ENCODE measurements around the gene COLGALT1.
A peak's percentile ranks its signal among the peaks of the same experiment; 100 is the strongest.

DNA sequence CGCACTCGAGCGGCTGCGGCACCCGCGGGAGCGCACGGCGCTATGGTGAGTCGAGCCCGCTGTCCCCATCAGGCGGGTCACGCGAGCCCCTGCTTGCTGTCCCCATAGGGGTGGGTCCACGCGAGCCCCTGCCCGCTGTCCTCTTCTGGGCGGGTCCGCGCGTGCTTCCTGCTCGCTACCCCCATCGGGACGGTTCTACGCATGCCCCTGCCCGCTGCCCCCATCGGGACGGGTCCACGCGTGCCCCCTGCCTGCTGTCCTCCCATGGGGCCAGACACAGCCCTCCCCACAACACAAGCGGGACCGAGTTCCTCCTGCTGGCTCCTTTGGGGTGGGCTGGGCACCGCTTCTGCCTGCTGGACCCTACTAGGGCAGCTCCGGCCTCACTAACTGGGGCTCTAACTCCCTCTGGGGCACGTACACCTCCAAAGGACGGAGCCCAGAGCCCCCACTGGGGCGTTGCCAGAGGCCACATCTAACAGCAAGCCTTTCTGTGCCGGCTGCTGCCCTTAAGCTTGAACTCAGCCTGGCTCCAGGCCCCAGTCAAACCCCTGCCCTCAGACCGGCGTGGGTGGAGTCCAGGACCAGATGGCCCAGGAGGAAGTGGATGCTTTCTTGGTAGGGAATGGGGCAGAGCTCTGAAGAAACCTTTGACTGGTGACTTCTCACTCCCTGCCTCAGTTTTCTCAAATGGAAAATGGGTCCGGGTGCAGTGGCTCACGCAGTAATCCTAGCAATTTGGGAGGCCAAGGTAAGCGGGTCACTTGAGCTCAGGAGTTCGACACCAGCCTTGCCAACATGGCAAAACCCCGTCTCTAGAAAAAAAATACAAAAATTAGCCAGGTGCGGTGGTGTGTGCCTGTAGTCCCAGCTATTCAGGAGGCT is 722 bp downstream of the COLGALT1 start:
- TF ChIP-seq, protein P1, sequence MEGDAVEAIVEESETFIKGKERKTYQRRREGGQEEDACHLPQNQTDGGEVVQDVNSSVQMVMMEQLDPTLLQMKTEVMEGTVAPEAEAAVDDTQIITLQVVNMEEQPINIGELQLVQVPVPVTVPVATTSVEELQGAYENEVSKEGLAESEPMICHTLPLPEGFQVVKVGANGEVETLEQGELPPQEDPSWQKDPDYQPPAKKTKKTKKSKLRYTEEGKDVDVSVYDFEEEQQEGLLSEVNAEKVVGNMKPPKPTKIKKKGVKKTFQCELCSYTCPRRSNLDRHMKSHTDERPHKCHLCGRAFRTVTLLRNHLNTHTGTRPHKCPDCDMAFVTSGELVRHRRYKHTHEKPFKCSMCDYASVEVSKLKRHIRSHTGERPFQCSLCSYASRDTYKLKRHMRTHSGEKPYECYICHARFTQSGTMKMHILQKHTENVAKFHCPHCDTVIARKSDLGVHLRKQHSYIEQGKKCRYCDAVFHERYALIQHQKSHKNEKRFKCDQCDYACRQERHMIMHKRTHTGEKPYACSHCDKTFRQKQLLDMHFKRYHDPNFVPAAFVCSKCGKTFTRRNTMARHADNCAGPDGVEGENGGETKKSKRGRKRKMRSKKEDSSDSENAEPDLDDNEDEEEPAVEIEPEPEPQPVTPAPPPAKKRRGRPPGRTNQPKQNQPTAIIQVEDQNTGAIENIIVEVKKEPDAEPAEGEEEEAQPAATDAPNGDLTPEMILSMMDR (IDR thresholded peaks at IDR 0.05; ENCODE audit: low read depth, low read length, missing input control) = no peak
- TF ChIP-seq GABPA (IDR thresholded peaks at IDR 0.05 in 1 of 2, conservative IDR thresholded peaks at IDR 0.05 in 1 of 2) (no peak), SP1 (IDR thresholded peaks at IDR 0.05) (no peak), YY1 (IDR thresholded peaks at IDR 0.05) (peak; percentile 17), RAD21 (IDR thresholded peaks at IDR 0.05) (no peak), HNF4A (conservative IDR thresholded peaks at IDR 0.05) (no peak), FOXA1 (IDR thresholded peaks at IDR 0.05) (no peak), RXRA (IDR thresholded peaks at IDR 0.05) (peak in 1 of 2 donors; percentile 26), FOXA2 (IDR thresholded peaks at IDR 0.05) (no peak), TAF1 (conservative IDR thresholded peaks at IDR 0.05) (no peak)
- TF ChIP-seq, protein P2, sequence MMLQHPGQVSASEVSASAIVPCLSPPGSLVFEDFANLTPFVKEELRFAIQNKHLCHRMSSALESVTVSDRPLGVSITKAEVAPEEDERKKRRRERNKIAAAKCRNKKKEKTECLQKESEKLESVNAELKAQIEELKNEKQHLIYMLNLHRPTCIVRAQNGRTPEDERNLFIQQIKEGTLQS (IDR thresholded peaks at IDR 0.05) = no peak
- TF ChIP-seq, protein P3, sequence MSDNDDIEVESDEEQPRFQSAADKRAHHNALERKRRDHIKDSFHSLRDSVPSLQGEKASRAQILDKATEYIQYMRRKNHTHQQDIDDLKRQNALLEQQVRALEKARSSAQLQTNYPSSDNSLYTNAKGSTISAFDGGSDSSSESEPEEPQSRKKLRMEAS (IDR thresholded peaks at IDR 0.05) = no peak
